Smooth muscle cell (in vitro differentiated cells): ENCODE results near the gene DUSP16. TPM values are rescaled to one million over a fixed set of nuclear protein-coding genes. Genes with fewer than 3 reads are reported as not detected.

Experiments
- DNase-seq: peaks from one replicate; lab custom pipeline; 2025; ENCODE audit not compliant: unreplicated experiment; lab: John Stamatoyannopoulos, UW
- H2AFZ ChIP-seq: fragments of 200-600 bp; sonication (generic); 2 replicates; pipeline ENCODE4 v1.6.0; 2016; ENCODE audit warnings: antibody characterized with exemption, low read depth, mild to moderate bottlenecking
- H3F3A ChIP-seq: fragments of 200-600 bp; sonication (generic); 2 replicates; pipeline ENCODE4 v1.6.0; 2017; ENCODE audit warnings: antibody characterized with exemption, low read depth
- H3K27ac ChIP-seq: fragments of 200-600 bp; sonication (generic); 2 replicates; pipeline ENCODE4 v1.5.1; 2016; ENCODE audit warnings: low read depth, mild to moderate bottlenecking
- H3K27me3 ChIP-seq: fragments of 200-600 bp; sonication (generic); 2 replicates; pipeline ENCODE4 v1.6.1; 2016; ENCODE audit warnings: low read depth, mild to moderate bottlenecking
- H3K36me3 ChIP-seq: fragments of 200-600 bp; sonication (generic); 2 replicates; pipeline ENCODE4 v1.5.1; 2016; ENCODE audit warnings: low read depth
- H3K4me1 ChIP-seq: fragments of 200-600 bp; sonication (generic); 2 replicates; pipeline ENCODE4 v1.5.1; 2016; ENCODE audit warnings: low read depth
- H3K4me2 ChIP-seq: fragments of 200-600 bp; sonication (generic); 2 replicates; pipeline ENCODE4 v1.6.0; 2016; ENCODE audit warnings: mild to moderate bottlenecking
- H3K4me3 ChIP-seq: fragments of 200-600 bp; sonication (generic); 2 replicates; pipeline ENCODE4 v1.5.1; 2016; ENCODE audit warnings: mild to moderate bottlenecking
- H3K79me2 ChIP-seq: fragments of 200-600 bp; sonication (generic); 2 replicates; pipeline ENCODE4 v1.6.0; 2016; ENCODE audit warnings: low read depth, mild to moderate bottlenecking
- H3K9ac ChIP-seq: fragments of 200-600 bp; sonication (generic); 2 replicates; pipeline ENCODE4 v1.6.0; 2016; ENCODE audit warnings: low read depth
- H3K9me3 ChIP-seq: fragments of 200-600 bp; sonication (generic); replicated peaks from 2 replicates; pipeline ENCODE4 v1.5.1; 2016; ENCODE audit warnings: low read depth
- H4K20me1 ChIP-seq: fragments of 200-600 bp; sonication (generic); 2 replicates; pipeline ENCODE4 v1.6.0; 2016; ENCODE audit warnings: low read depth
- WGBS: methylation state at CpG from one replicate; pipeline ENCODE4 v1.1.7; 2016; ENCODE audit warnings: low lambda C conversion rate; 5-methylcytosine and 5-hydroxymethylcytosine counted together
- polyA plus RNA-seq: library from polyadenylated mRNA; unstranded; fragments of >200 nt; fragmentation: Nextera tagmentation; extraction: Ambion mirVana; gene quantifications from 2 replicates; pipeline ENCODE4 v1.2.1, GENCODE V29; 2016
- total RNA-seq: library from RNA; depleted of rRNA; stranded (reverse); fragments of >200 nt; gene quantifications from 2 replicates; pipeline ENCODE4 v1.2.3, GENCODE V29; 2014
- TF ChIP-seq, protein P1 (sequence below): fragments of 200-600 bp; sonication (generic); IDR thresholded peaks from 2 replicates; pipeline ENCODE4 v1.5.1; 2017; ENCODE audit warnings: borderline replicate concordance, mild to moderate bottlenecking, antibody characterized with exemption; ENCODE audit not compliant: insufficient read depth, poor library complexity, severe bottlenecking

Gene DUSP16
- total and polyA plus RNA-seq, 2 experiments from 2014 or later, result 1.2 to 10.8 TPM

DNA sequence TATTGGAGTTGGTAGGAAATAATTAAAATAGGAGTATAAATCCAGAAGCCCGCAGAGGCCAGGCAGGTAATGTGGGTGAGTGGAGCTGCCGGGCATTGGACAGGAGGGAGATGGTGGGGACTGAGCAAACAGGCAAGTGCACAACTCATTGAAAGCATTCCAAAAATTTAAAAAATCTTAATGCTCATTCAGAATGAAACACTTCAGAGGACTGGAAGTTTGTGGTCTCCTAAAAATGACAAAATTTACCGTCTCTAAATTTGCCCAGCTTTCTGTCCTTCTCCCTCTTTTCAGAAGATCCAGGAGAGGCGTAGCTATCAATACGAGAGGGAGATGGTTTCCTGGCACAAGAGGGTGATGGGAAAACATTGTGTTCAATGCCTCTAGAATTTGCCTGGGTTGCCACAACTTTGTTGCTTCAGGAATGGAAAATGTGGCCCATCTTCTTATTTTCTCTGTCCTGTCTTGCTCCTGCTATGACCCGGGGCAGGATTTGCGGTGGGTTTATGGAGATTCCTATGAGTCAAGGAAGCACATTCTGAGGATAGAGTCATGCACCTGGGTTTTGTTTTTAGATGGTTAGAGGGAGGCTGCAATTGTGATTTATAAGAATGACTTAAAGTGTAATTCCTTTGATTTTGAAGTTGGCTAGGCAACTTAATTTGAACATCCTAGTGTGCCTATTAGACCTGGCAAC, 133.6 kb downstream of the DUSP16 start:
- Histone ChIP-seq H3K4me2 (no peak overlapping the region), H3F3A (no peaks in the 10 kb centered on the region), H4K20me1 (no peaks in the 10 kb centered on the region), H3K9me3 (peaks cover 2% of the 10 kb centered on the region), H3K4me3 (no peak overlapping the region), H3K36me3 (no peaks in the 10 kb centered on the region), H3K27me3 (no peaks in the 10 kb centered on the region), H2AFZ (no peak overlapping the region), H3K27ac (peak overlapping the region; percentile 73), H3K4me1 (no peaks in the 10 kb centered on the region), H3K9ac (no peak overlapping the region), H3K79me2 (no peaks in the 10 kb centered on the region)
- TF ChIP-seq, protein P1, sequence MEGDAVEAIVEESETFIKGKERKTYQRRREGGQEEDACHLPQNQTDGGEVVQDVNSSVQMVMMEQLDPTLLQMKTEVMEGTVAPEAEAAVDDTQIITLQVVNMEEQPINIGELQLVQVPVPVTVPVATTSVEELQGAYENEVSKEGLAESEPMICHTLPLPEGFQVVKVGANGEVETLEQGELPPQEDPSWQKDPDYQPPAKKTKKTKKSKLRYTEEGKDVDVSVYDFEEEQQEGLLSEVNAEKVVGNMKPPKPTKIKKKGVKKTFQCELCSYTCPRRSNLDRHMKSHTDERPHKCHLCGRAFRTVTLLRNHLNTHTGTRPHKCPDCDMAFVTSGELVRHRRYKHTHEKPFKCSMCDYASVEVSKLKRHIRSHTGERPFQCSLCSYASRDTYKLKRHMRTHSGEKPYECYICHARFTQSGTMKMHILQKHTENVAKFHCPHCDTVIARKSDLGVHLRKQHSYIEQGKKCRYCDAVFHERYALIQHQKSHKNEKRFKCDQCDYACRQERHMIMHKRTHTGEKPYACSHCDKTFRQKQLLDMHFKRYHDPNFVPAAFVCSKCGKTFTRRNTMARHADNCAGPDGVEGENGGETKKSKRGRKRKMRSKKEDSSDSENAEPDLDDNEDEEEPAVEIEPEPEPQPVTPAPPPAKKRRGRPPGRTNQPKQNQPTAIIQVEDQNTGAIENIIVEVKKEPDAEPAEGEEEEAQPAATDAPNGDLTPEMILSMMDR, result no peak
- DNase-seq, result no peak
- WGBS, result 67% methylated on average over 7 of the region's 7 CpGs

DNA sequence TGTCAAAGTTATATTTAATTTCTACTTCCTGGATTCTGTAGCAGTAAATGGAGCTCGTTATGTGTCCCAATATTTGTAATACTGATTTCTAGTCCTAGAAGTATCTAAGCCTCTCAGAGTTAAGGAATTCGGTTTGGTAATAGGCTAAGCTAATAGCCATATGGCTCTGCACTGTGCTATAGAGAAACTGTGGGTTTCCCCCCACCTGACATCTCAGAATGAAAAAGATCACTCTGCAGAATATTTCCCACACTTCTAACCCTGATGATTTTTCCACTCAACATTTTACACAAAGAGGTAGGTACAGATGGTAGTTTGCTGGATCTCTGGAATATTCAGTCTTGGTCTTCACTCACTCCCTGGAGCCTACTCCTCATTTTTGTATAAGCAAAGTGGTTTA, 134.6 kb downstream of the DUSP16 start:
- H3K4me2 ChIP-seq, result no peak overlapping the region
- H3K27me3 ChIP-seq, result no peaks in the 10 kb centered on the region
- H2AFZ ChIP-seq, result no peak overlapping the region
- TF ChIP-seq, protein P1, result no peak
- no peak overlapping the region for H3K9ac ChIP-seq
- H4K20me1 ChIP-seq, result no peaks in the 10 kb centered on the region
- 96% methylated on average over 2 of the region's 2 CpGs for WGBS
- no peaks in the 10 kb centered on the region for H3K36me3 ChIP-seq
- no peaks in the 10 kb centered on the region for H3K4me1 ChIP-seq
- no peak overlapping the region for H3K4me3 ChIP-seq
- H3K9me3 ChIP-seq, result peaks cover 13% of the 10 kb centered on the region
- DNase-seq, result no peak
- H3F3A ChIP-seq, result no peaks in the 10 kb centered on the region
- no peak overlapping the region for H3K27ac ChIP-seq
- no peaks in the 10 kb centered on the region for H3K79me2 ChIP-seq

DNA sequence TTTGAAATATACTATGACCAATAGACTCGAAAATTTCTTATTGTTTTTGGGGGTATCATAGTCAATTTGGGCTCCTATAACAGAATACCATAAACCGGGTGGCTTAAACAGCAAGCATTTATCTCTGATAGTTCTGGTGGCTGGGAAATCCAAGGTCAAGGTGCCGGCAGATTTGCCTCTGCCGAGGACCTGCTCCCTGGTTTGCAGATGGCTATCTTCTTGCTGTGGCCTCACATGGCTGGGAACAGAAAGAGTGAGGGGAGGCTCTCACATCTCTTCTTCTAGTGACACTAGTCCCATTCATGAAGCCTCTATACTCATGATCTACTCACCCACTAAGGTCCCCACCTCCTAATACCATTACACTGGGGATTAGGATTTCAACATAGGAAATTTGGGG, 135.1 kb downstream of the DUSP16 start:
- no peak overlapping the region for H3K27ac ChIP-seq
- WGBS, result 90% methylated on average over 4 of the region's 4 CpGs
- no peak for DNase-seq

More for the DNA sequence above, 135.1 kb downstream of the DUSP16 start:
- H3K9me3 ChIP-seq, result peaks cover 14% of the 10 kb centered on the region
- no peaks in the 10 kb centered on the region for H4K20me1 ChIP-seq
- H3K9ac ChIP-seq, result no peak overlapping the region
- H3K4me2 ChIP-seq, result no peak overlapping the region
- no peaks in the 10 kb centered on the region for H3K79me2 ChIP-seq
- no peak overlapping the region for H2AFZ ChIP-seq
- no peak overlapping the region for H3K4me3 ChIP-seq
- H3K27me3 ChIP-seq, result no peaks in the 10 kb centered on the region
- H3F3A ChIP-seq, result no peaks in the 10 kb centered on the region
- H3K36me3 ChIP-seq, result no peaks in the 10 kb centered on the region
- no peaks in the 10 kb centered on the region for H3K4me1 ChIP-seq
- TF ChIP-seq, protein P1, result no peak
